Testis (tissue), 2 donors: ENCODE measurements around the gene NDUFA3.

Experiments used
- POLR2A ChIP-seq: fragments of 450-650 bp; IDR thresholded peaks from one replicate; pipeline ENCODE4 v1.6.1; 2017; ENCODE audit warnings: antibody characterized with exemption, mild to moderate bottlenecking, moderate library complexity
- TF ChIP-seq, protein P1 (sequence below), 3 experiments: fragments of 450-650 bp in 2 of 3; fragments of 200-600 bp in 1 of 3; sonication (generic) in 1 of 3; IDR thresholded peaks; one replicate each; pipeline ENCODE4 v1.5.1; 2016 to 2019; ENCODE audit warnings: antibody characterized with exemption in 3 of 3, mild to moderate bottlenecking in 2 of 3, moderate library complexity in 1 of 3

DNA sequence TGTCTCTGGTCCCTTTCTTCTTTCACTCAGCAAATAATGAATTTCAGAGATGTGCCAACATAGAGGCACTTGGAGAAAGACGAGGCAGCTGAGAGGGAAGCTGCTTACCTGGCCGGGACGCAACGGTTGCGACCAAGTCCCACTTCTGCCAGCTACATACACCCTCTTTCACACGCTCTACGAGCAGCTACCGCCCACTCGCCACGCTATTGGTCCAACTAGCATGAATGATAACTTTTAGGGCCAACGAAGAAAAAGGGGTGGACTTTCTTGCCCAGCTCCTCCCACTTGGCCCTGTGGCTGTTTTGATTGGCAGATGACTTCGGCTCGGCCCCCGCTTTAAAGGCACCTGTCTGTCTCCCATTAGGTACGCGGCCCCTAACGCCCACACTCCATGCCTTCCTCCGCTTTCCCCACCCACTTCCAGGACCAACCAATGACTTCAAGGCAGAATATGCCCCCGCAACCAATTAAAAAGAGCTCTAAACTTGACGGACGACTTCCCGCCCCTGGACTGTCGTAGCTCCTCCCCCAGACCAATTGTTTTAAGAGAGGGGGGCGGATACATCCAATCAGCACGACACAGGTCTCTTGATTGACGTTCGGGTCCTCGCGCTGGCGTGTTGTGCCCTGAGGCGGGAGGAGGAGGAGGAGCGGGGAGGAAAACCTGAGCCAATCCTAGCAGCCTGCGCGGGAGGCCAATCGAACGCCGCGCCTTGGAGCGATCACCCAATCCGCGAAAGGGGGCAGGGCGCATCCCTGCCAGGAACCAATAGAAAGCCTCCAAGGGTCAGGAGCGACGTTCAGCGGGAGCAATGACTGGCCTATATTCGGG, 34.4 kb downstream of the NDUFA3 start:
- TF ChIP-seq POLR2A: no peak
- TF ChIP-seq, protein P1, sequence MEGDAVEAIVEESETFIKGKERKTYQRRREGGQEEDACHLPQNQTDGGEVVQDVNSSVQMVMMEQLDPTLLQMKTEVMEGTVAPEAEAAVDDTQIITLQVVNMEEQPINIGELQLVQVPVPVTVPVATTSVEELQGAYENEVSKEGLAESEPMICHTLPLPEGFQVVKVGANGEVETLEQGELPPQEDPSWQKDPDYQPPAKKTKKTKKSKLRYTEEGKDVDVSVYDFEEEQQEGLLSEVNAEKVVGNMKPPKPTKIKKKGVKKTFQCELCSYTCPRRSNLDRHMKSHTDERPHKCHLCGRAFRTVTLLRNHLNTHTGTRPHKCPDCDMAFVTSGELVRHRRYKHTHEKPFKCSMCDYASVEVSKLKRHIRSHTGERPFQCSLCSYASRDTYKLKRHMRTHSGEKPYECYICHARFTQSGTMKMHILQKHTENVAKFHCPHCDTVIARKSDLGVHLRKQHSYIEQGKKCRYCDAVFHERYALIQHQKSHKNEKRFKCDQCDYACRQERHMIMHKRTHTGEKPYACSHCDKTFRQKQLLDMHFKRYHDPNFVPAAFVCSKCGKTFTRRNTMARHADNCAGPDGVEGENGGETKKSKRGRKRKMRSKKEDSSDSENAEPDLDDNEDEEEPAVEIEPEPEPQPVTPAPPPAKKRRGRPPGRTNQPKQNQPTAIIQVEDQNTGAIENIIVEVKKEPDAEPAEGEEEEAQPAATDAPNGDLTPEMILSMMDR (IDR thresholded peaks at IDR 0.05): no peak
